ENCODE data around the gene PRKCQ.
"Not testable (repeated sequence)": the region's sequence is repeated elsewhere in the genome, so short reads cannot be mapped to it uniquely, and the experiment has no call there.

The PRKCQ gene

DNA sequence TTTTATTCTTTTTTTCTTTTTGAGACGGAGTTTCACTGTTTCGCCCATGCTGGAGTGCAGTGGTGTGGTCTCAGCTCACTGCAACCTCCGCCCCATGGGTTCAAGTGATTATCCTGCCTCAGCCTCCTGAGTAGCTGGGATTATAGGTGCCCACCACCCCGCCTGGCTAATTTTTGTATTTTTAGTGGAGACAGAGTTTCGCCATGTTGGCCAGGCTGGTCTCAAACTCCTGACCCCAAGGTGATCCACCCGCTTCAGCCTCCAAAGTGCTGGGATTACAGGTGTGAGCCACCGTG is 107.4 kb downstream of the PRKCQ start:
- H3K27me3 ChIP-seq (ENCODE audit: control insufficient read depth in 5 of 5, insufficient read depth in 4 of 5, low read length in 5 of 5); H3K4me3 ChIP-seq (ENCODE audit: low read depth in 1 of 5, low read length in 5 of 5); H3K4me1 ChIP-seq (ENCODE audit: control insufficient read depth in 5 of 5, insufficient read depth in 5 of 5, low read length in 5 of 5); H3K36me3 ChIP-seq (ENCODE audit: control insufficient read depth in 5 of 5, insufficient read depth in 5 of 5, low read length in 5 of 5); H3K27ac ChIP-seq (ENCODE audit: low read depth, low read length); H3K9ac ChIP-seq (ENCODE audit: low read length in 5 of 5); H3K9me3 ChIP-seq (ENCODE audit: control insufficient read depth in 5 of 5, low read length in 5 of 5): not testable (repeated sequence)

DNA sequence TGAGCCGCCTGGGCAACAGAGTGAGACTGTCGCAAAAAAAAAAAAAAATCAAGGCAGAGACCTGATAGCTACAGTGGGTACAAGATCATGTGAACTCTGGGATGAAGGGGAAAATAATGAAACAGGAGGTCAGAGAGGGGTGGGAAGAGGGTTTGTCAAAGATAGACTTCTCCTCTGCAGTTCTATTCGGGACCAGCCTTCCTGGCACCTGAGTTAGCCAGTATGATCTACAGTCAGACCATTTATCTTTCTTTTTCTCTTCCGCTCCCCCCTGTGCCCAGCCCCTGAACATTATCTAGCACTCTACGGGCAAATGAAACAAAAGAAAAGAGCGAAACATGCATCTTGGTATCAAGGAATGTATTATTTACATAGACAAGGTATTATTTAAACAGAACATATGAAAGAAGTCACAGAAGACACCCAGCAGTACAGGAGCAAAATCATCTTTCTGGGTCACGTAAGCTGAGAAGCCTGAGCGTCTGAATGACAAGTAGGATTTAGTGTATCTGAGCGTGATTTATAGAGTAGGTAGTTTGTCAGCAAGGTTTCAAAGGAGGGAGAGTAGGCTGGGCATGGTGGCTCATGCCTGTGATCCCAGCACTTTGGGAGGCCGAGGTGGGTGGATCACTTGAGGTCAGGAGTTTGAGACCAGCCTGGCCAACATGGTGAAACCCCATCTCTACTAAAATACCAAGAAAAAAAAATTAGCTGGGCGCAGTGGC is 109.0 kb downstream of the PRKCQ start:
- no peak overlapping the region for H3K27ac ChIP-seq (ENCODE audit: low read depth, low read length)
- H3K36me3 ChIP-seq (ENCODE audit: control insufficient read depth in 5 of 5, insufficient read depth in 5 of 5, low read length in 5 of 5): no peaks in the 10 kb centered on the region
- H3K4me3 ChIP-seq (ENCODE audit: low read depth in 1 of 5, low read length in 5 of 5): no peak overlapping the region
- no peaks in the 10 kb centered on the region for H3K27me3 ChIP-seq (ENCODE audit: control insufficient read depth in 5 of 5, insufficient read depth in 4 of 5, low read length in 5 of 5)
- H3K9me3 ChIP-seq (ENCODE audit: control insufficient read depth in 5 of 5, low read length in 5 of 5): no peaks in the 10 kb centered on the region
- H3K9ac ChIP-seq (ENCODE audit: low read length in 5 of 5): no peak overlapping the region
- H3K4me1 ChIP-seq (ENCODE audit: control insufficient read depth in 5 of 5, insufficient read depth in 5 of 5, low read length in 5 of 5): no peaks in the 10 kb centered on the region

DNA sequence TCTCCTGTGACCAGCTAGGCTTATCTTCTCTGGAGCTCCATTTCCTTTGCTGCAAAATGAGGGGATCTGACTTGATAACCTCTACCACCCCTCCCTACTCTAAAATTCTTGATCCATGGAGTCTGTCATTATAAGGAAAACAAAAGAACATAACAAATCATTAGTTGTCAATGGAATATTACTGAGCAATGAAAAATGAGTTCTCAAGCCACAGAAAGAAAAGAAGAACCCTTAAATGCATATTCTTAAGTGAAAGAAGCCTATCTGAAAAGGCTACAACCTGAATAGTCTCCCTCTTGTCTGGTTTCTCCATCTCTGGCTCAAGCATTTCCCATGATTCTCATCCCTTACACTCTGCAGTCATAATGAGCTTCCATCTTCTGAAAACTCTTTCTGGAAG is 110.4 kb downstream of the PRKCQ start:
- Histone ChIP-seq H3K9me3 (ENCODE audit: control insufficient read depth in 5 of 5, low read length in 5 of 5) (no peaks in the 10 kb centered on the region), H3K9ac (ENCODE audit: low read length in 5 of 5) (no peak overlapping the region), H3K27me3 (ENCODE audit: control insufficient read depth in 5 of 5, insufficient read depth in 4 of 5, low read length in 5 of 5) (no peaks in the 10 kb centered on the region), H3K4me3 (ENCODE audit: low read depth in 1 of 5, low read length in 5 of 5) (no peak overlapping the region), H3K36me3 (ENCODE audit: control insufficient read depth in 5 of 5, insufficient read depth in 5 of 5, low read length in 5 of 5) (no peaks in the 10 kb centered on the region), H3K4me1 (ENCODE audit: control insufficient read depth in 5 of 5, insufficient read depth in 5 of 5, low read length in 5 of 5) (no peaks in the 10 kb centered on the region), H3K27ac (ENCODE audit: low read depth, low read length) (no peak overlapping the region)

DNA sequence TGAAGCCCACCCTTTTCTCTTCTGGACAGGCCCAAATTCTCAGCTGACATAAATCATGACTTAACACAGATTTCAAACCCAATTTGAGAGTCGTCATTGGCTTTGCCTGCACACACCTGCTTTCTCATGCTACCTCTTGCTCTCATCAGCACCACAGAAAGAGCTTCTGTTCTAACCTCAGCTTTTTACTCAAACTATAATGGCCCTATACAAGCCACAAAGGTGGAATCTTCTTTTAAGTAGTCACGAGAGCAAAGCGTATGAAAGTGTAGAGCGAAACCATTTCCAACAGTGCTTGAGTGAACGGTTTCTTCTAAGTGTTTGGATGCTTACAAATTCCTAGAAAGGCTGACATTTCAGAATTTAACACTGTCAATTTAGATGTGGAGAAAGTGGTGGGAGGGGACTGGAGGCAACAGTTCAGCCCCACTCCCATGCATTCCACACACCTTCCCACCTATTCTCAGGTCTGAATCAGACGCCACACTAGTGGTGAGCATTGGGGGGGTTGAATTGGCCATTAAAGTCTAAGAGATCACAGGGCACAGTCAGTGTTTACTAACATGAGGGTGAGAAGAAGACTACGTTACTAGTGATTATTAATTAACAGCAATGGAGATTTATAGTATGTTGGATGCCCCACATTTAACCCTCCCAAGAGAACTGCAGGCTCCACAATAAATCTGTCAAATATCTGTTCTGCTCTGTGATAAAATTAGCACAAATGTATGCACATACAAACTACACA is 114.0 kb downstream of the PRKCQ start:
- no peaks in the 10 kb centered on the region for H3K36me3 ChIP-seq (ENCODE audit: control insufficient read depth in 5 of 5, insufficient read depth in 5 of 5, low read length in 5 of 5)
- no peaks in the 10 kb centered on the region for H3K9me3 ChIP-seq (ENCODE audit: control insufficient read depth in 5 of 5, low read length in 5 of 5)
- no peak overlapping the region for H3K4me3 ChIP-seq (ENCODE audit: low read depth in 1 of 5, low read length in 5 of 5)
- H3K27ac ChIP-seq (ENCODE audit: low read depth, low read length): no peak overlapping the region
- H3K9ac ChIP-seq (ENCODE audit: low read length in 5 of 5): no peak overlapping the region
- H3K4me1 ChIP-seq (ENCODE audit: control insufficient read depth in 5 of 5, insufficient read depth in 5 of 5, low read length in 5 of 5): peaks cover 0 to 3% (median 0%) of the 10 kb centered on the region in 5 donors
- H3K27me3 ChIP-seq (ENCODE audit: control insufficient read depth in 5 of 5, insufficient read depth in 4 of 5, low read length in 5 of 5): peaks cover 0 to 2% (median 0%) of the 10 kb centered on the region in 5 donors

DNA sequence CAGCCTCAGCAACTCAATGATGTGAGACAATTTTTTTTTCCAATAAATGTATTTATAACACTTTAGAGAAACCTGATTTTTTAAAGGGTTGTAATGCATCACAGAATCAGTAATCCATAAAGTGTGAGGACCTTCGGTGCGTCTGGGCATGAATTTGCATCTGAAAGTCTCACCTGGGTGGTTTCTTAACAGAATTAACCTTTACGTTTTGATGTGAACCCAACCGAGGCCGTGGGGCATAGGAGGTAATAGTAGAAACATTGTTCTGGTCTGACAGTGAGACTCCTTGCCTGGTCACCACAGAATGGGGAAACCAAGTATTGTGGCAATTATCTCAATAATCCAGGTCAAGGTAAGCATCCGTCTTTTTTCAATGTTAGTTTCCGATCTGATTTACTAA is 114.6 kb downstream of the PRKCQ start:
- Histone ChIP-seq H3K4me1 (ENCODE audit: control insufficient read depth in 5 of 5, insufficient read depth in 5 of 5, low read length in 5 of 5) (peaks cover 0 to 3% (median 0%) of the 10 kb centered on the region in 5 donors), H3K9ac (ENCODE audit: low read length in 5 of 5) (no peak overlapping the region), H3K9me3 (ENCODE audit: control insufficient read depth in 5 of 5, low read length in 5 of 5) (no peaks in the 10 kb centered on the region), H3K4me3 (ENCODE audit: low read depth in 1 of 5, low read length in 5 of 5) (no peak overlapping the region), H3K27ac (ENCODE audit: low read depth, low read length) (no peak overlapping the region), H3K27me3 (ENCODE audit: control insufficient read depth in 5 of 5, insufficient read depth in 4 of 5, low read length in 5 of 5) (peaks cover 0 to 2% (median 0%) of the 10 kb centered on the region in 5 donors), H3K36me3 (ENCODE audit: control insufficient read depth in 5 of 5, insufficient read depth in 5 of 5, low read length in 5 of 5) (no peaks in the 10 kb centered on the region)

DNA sequence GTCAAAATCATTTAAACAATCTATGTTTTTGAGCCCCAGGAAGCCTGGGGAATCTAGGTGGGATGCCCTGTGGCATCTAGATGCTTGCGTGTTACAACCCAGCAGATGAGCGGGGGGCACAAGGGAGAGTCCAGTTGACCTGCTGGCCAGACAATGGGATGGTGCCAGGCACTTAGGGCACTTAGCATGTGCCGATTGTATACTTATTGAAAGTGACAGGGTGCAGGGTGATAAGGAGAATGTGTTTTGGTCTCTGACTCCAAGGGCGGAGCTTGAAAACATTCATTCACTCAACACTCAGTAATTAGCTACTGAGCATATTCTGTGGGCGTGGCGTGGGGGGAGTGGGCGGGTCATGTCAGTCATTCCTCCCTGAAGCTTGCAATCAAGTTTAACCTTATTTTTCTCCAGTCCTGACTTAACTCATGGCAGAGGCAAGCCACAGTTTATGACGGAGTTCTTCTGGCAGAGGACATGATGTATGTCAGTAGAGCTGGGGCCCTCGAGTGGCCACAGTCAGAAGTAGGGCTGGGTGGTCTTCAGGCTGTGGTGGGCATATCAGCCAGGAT is 115.1 kb downstream of the PRKCQ start:
- no peak overlapping the region for H3K9ac ChIP-seq (ENCODE audit: low read length in 5 of 5)
- H3K4me3 ChIP-seq (ENCODE audit: low read depth in 1 of 5, low read length in 5 of 5): no peak overlapping the region
- peaks cover 0 to 3% (median 0%) of the 10 kb centered on the region in 5 donors for H3K4me1 ChIP-seq (ENCODE audit: control insufficient read depth in 5 of 5, insufficient read depth in 5 of 5, low read length in 5 of 5)
- H3K36me3 ChIP-seq (ENCODE audit: control insufficient read depth in 5 of 5, insufficient read depth in 5 of 5, low read length in 5 of 5): no peaks in the 10 kb centered on the region
- H3K9me3 ChIP-seq (ENCODE audit: control insufficient read depth in 5 of 5, low read length in 5 of 5): no peaks in the 10 kb centered on the region
- H3K27ac ChIP-seq (ENCODE audit: low read depth, low read length): no peak overlapping the region
- peaks cover 0 to 2% (median 0%) of the 10 kb centered on the region in 5 donors for H3K27me3 ChIP-seq (ENCODE audit: control insufficient read depth in 5 of 5, insufficient read depth in 4 of 5, low read length in 5 of 5)

DNA sequence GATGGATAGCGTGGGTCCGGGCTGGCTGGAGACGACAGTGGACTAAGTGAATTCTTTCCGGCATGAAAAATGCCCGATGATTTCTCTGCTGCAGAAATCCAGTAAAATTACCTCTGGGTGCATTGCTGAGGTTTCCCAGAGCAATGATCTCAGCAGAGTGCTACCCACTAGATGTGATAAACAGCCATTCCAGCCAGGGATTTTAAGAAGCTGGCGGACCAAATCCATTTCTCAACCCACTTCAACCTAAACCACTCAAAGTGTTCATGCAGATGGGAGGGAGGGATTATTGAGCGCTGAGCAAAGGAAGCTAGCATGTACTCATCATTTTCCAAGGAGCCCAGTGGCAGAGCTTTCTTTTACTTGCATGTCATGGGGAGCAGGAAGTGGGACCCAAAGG is 116.7 kb downstream of the PRKCQ start:
- Histone ChIP-seq H3K36me3 (ENCODE audit: control insufficient read depth in 5 of 5, insufficient read depth in 5 of 5, low read length in 5 of 5) (no peaks in the 10 kb centered on the region), H3K9ac (ENCODE audit: low read length in 5 of 5) (no peak overlapping the region), H3K4me3 (ENCODE audit: low read depth in 1 of 5, low read length in 5 of 5) (no peak overlapping the region), H3K4me1 (ENCODE audit: control insufficient read depth in 5 of 5, insufficient read depth in 5 of 5, low read length in 5 of 5) (peaks cover 0 to 3% (median 0%) of the 10 kb centered on the region in 5 donors), H3K9me3 (ENCODE audit: control insufficient read depth in 5 of 5, low read length in 5 of 5) (peaks cover 0 to 7% (median 0%) of the 10 kb centered on the region in 5 donors), H3K27ac (ENCODE audit: low read depth, low read length) (no peak overlapping the region), H3K27me3 (ENCODE audit: control insufficient read depth in 5 of 5, insufficient read depth in 4 of 5, low read length in 5 of 5) (peaks cover 0 to 2% (median 0%) of the 10 kb centered on the region in 5 donors)

DNA sequence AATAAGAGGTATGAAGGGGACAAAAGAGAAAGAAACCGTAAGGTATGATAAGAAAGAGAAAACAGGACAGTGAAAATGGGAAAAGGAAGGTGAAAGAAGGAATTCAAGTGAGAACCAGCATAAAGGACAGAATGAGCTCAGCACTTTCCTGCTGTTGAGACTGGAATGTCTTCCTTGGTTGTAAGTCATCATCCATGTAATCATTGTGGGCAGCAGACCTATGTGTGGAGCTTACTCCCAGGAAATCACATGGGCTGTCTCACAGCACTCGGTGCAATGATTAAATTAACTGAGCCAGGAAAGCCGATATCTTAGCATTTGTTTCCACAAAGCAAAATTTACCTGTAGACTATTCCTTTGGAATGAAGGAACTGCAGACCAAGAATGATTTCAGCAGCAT is 118.1 kb downstream of the PRKCQ start:
- H3K9ac ChIP-seq (ENCODE audit: low read length in 5 of 5): no peak overlapping the region
- H3K9me3 ChIP-seq (ENCODE audit: control insufficient read depth in 5 of 5, low read length in 5 of 5): peaks cover 0 to 9% (median 0%) of the 10 kb centered on the region in 5 donors
- no peak overlapping the region for H3K4me3 ChIP-seq (ENCODE audit: low read depth in 1 of 5, low read length in 5 of 5)
- no peaks in the 10 kb centered on the region for H3K36me3 ChIP-seq (ENCODE audit: control insufficient read depth in 5 of 5, insufficient read depth in 5 of 5, low read length in 5 of 5)
- peaks cover 0 to 3% (median 0%) of the 10 kb centered on the region in 5 donors for H3K4me1 ChIP-seq (ENCODE audit: control insufficient read depth in 5 of 5, insufficient read depth in 5 of 5, low read length in 5 of 5)
- no peak overlapping the region for H3K27ac ChIP-seq (ENCODE audit: low read depth, low read length)
- peaks cover 0 to 2% (median 0%) of the 10 kb centered on the region in 5 donors for H3K27me3 ChIP-seq (ENCODE audit: control insufficient read depth in 5 of 5, insufficient read depth in 4 of 5, low read length in 5 of 5)

DNA sequence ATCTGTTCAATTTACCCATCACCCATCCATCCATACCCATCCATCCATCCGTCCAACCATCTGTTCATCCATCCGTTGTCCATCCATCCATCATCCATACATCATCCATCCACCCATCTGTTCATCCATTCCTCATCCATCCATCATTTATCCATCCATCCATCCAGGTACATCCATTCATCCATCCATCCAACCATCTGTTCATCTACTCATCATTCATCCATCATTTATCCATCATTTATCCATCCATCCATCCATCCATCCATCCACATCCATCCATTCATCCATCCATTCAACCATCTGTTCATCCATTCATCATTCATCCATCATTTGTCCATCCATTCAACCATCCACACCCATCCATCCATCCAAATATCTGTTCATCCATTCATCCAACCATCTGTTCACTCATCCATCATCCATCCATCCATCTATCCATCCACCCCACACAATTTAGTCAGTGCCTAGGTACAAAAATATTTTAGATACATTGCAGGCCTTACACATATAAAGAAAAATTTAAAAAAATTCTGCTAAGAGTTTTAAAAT is 119.1 kb downstream of the PRKCQ start:
- Histone ChIP-seq H3K9me3 (ENCODE audit: control insufficient read depth in 5 of 5, low read length in 5 of 5) (peaks cover 0 to 9% (median 3%) of the 10 kb centered on the region in 5 donors), H3K27ac (ENCODE audit: low read depth, low read length) (no peak overlapping the region), H3K9ac (ENCODE audit: low read length in 5 of 5) (no peak overlapping the region), H3K27me3 (ENCODE audit: control insufficient read depth in 5 of 5, insufficient read depth in 4 of 5, low read length in 5 of 5) (peaks cover 0 to 2% (median 0%) of the 10 kb centered on the region in 5 donors), H3K36me3 (ENCODE audit: control insufficient read depth in 5 of 5, insufficient read depth in 5 of 5, low read length in 5 of 5) (no peaks in the 10 kb centered on the region), H3K4me1 (ENCODE audit: control insufficient read depth in 5 of 5, insufficient read depth in 5 of 5, low read length in 5 of 5) (peaks cover 0 to 3% (median 0%) of the 10 kb centered on the region in 5 donors), H3K4me3 (ENCODE audit: low read depth in 1 of 5, low read length in 5 of 5) (no peak overlapping the region)

DNA sequence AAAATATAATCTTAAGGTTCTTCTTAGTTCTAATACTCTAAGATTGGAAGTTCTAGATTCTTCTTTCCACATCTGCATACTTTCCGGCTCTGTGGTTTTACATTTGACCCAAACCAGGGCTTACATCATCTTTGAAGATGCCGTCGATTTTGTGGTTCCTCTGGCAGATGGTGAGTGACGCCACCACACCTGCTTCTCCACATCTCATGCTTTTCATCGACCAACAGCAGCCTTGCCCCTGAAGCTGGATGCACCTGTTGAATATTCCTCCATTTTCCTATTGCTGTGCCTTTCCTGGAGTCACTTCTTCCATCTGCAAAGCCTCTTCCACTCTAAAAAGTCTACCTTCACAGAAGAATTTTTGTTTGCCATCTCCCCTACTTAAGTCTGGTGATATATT is 121.3 kb downstream of the PRKCQ start:
- Histone ChIP-seq H3K4me3 (ENCODE audit: low read depth in 1 of 5, low read length in 5 of 5) (no peak overlapping the region), H3K4me1 (ENCODE audit: control insufficient read depth in 5 of 5, insufficient read depth in 5 of 5, low read length in 5 of 5) (no peaks in the 10 kb centered on the region), H3K36me3 (ENCODE audit: control insufficient read depth in 5 of 5, insufficient read depth in 5 of 5, low read length in 5 of 5) (no peaks in the 10 kb centered on the region), H3K9me3 (ENCODE audit: control insufficient read depth in 5 of 5, low read length in 5 of 5) (peaks cover 0 to 10% (median 9%) of the 10 kb centered on the region in 5 donors), H3K27ac (ENCODE audit: low read depth, low read length) (no peak overlapping the region), H3K9ac (ENCODE audit: low read length in 5 of 5) (no peak overlapping the region), H3K27me3 (ENCODE audit: control insufficient read depth in 5 of 5, insufficient read depth in 4 of 5, low read length in 5 of 5) (no peaks in the 10 kb centered on the region)

All from subcutaneous abdominal adipose tissue (tissue), 5 donors.